NCI-H446 (cell line): ENCODE measurements around the gene MPP2.
"Not testable (repeated sequence)": the region's sequence is repeated elsewhere in the genome, so short reads cannot be mapped to it uniquely, and the experiment has no call there.

Source experiments
- DNase-seq, 2 experiments: peaks; one replicate each; lab custom pipeline; 2025; lab: John Stamatoyannopoulos, UW

The MPP2 gene

DNA sequence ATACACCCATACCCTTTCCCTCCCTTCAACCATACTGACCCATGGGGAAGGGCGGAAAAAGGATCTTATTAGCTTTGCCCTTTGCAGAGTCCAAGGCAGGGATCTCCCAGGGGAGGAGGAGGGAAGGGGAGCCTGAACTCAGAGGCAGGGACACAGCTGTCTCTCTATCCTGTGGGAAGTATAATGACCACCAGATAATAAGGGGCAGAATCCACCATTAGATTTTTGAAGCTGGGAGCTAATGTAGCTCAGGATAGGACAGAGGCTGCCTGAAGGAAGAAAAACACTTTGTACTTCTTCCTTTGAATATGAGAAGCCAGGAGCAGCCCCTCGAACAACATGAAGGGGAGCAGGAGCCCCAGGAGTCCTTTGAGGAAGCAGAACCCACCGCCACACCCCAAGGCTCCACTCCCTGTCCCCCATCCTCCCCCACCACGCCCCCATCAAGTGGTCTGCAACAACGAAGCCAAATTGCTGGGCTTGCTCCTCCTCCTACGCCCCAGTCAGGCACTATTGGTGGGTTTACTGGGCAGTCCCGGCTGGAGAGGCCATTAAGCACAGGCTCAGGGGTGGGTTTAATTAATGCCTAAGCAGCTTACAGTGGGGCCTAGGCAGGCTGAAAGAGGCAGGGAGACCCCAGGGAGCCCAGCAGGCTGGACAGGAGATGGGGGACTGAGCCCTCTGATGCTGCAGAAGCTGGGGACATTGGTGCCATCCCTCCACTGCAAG is 5.3 kb downstream of the MPP2 start:
- DNase-seq: no peak

DNA sequence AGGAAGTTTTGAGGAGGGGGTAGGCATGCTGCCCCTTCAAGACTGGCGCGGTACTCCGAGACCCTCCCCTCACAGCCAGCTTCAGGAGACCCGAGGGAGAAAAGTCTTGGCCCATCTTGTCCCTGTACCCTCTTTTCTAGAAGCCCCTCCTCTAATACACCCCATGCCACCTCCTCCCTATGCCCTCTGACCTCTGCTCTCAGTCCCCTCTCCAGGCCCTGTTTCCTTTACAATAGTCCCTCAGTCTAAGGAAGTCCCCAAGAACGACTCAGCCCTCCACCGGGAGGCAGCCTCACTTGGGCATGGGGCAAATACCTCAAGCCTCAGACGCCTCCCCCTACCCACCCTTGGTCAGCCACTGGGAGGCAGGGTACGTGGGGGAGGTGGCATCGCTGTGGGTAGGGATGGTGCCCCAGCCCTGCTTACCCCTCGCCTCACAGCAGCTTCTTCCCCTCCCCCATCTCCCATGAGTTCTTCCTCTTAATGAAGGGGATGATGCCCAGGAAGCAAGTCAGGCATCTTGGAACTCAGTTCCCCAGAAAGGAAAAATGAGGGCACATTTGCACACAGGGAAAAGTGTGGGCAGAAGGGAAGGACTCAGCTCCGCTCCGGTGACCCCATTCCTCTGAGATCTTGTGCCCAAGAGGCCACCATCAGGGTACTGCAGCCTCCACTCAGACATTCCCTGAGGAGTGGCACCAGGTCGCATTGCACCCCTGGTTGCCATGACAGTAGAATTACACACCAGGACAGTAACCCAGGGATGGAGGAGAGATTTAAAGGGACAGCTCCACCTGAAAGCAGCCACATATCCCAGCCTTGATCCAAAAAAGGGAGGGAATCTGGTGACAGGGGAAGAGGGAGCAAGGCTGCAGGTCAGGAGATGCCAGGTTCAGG is 6.2 kb downstream of the MPP2 start:
- DNase-seq: no peak

DNA sequence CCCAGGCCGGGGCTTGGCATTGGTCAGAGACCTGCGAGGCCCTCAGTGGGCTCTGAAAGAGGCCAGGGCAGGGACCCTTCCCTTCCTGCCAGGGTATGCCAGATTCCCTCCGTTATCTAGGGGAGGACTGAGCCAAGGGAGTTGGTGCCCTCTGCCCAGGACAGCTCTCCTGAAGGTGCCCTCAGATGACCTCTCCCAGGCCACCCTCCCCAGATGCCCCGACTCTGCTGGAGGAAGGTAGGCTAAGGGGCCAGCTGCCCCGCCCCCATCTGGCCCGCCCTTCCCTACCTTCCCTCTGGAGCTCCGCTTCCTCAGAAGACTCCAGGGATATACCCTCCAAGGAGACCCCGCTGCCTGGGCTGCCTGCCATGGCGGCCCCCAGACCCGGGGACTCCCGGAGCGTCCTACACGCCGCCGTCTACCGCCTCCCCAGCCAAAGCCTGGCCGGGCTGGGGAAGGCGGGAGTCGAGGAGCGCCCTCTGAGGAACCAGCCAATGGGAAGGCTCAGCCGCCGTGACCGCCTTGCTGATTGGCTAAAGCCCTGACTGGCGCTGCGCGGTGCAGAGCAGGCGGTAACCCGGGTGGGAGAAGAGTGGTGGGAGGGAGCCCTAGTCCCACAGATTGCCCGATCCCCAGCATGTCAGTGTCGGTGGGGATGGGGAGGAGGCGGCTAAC is 7.0 kb downstream of the MPP2 start:
- DNase-seq: peak; percentile 55 to 90

DNA sequence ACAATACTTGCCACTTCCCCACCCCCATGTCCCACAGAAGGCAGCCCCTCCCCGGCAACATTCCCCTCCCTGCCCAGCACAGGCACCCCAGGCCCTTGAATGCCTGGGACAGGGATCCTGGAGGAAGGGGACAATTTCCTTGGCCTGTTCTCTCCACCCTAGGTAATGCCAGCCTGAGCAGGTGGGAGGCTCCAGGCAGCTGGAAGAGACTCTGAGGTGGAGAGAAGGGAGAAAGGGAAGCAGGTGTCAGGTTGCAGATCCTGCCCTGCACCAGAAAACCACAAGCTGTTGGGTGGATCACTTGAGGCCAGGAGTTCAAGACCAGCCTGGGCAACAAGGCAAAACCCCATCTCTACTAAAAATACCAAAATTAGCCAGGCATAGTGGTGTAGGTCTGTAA is 8.9 kb downstream of the MPP2 start:
- DNase-seq: no peak

DNA sequence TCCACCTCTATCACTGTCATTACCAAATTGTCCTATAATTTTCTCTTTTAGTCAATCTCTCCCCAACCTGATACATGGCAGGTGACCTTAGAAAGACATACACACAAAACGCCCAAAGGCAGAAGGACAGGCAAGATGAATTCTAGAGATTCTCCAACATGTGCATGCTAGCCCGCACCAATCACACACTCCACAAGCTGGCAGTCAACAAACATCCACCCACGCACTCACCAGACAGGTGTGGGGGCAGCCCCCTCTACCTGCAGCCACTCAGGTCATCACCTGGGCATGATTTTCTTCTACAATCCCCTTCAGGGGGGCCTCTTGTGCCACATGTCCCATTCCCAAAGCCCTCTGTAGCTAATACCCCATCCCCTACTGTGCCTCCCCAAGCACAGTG is 9.5 kb downstream of the MPP2 start:
- no peak for DNase-seq

DNA sequence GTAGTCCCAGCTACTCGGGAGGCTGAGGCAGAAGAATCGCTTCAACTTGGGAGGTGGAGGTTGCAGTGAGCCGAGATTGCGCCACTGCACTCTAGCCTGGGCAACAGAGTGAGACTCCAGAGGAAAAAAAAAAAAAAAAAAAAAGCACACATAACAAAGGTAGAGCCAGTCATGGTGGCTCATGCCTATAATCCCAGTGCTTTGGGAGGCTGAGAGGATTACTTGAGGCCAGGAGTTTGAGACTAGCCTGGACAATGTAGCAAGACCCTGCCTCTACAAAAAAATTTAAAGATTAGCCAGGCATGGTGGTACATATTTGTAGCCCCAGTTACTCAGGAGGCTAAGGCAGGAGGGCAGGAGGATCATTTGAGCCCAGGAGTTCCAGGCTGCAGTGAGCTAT is 12.8 kb downstream of the MPP2 start:
- not testable (repeated sequence) for DNase-seq

DNA sequence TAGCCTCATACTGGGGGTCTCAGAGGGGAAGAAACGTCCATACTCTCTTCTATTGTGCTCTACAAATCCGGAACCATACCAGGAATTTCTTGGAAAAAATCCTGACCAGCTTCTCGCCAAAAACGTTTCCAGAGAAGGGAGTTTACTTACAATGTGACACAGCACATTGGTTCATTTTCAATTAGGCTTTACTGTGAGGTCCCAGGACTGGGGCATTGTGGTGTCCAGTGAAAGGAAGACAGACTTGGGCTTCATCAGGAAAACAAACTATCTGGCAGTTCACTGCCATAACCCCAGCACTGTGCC is 14.7 kb downstream of the MPP2 start:
- DNase-seq: no peak

DNA sequence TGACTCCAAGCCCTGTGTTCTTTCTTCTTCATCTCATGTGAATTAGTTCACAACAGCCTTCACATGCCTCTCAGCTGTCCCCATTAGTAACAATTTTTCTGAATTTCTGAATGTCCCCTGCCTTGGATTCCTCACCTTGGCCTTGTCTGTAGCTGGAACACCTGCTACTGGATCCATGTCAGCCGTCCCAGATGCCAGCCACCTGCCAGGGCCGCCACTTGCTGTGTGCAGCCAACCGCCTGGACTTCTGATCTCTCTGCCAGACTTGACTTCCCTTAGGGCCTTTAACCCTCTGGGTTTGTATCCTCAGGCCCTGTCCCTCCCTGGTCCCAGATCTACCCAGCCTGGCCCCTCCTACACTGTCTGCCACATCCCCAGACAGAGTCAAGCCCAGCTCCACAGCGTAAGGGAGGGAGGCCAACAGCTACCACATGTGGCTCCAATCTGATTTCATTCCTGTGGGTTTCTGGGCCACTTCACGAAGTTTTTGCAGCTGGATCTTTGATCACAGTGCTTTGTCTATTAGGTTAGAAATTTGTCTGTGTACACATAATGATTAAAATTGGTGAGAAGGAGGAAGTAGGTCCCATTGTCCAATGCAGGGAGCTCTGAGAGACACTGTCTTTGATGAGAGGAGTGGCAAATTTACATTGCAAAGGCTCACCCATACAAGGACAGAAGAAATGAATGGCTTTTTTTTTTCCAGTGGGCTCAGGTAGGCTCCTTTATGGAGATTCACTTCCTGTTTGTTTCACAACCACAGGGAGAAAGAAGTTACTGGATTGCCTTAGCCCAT is 15.3 kb downstream of the MPP2 start:
- DNase-seq: no peak

DNA sequence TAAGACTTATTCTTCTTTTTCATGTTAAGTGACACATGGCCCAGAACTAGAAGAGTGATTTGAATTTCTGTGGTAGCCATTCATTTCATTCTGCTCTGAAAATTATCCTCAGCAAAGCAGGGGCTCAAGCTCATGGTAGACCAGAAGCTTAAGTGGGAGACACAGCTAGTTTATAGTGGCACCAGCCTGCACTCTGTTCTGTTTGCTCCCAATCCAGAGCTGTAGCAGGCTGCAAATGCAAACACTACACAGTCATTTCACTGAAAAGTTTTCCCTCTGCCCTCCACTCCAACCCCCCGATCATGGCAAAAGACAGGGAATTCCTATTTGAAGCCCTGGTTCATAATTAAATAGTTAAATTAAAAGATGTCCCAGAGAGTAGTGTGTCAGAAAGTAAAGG is 17.1 kb downstream of the MPP2 start:
- no peak for DNase-seq

DNA sequence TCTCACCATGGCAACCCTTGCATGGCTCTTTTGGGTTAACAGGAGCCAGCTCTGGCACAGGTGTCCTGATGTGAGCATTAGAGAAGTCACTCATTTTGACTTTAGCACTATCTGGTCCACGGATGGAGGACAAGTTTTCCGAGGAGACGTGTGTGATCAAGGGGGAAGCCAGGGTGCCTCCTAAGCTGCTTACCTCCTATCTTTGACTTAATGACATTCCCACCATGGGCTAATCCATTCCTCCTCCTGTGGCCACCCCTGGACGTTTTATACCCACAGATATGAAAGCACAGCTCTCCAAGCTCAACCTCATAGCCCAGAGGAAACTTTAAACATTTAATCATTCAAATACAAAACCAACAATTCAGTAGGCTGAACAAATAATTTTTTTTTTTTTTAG is 18.8 kb downstream of the MPP2 start:
- DNase-seq: no peak

DNA sequence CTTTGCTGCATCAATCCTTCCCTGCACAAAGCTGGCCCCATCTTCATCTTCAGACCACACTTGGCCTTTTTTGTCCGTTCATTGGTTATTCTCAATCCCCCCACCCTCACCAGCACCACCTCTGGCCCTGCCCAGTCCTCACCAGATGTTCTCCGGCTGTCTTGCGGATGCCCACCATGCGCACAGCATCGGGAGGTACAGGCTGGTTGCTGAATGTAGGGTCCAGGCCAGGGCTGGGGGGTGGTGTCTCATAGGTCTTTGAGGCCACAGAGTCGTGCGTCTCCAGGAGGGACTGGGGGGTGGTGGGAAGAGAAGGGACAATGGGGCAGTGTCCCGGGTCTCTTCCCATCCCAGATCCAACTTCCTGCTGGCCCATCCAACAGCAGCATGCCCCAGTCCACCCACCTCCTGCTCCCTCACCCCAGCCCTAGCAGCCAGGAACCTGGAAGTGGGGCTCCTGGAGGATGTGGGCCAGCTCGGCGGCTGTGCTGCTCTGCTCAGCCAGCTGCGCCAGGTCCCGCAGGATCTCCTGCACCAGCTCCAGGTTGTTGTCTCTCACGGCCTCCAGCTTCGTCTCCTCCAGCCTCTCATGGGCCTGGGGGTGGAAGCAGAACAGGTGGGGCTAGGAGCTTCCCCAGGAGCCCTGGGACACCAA is 24.4 kb downstream of the MPP2 start:
- DNase-seq: no peak

DNA sequence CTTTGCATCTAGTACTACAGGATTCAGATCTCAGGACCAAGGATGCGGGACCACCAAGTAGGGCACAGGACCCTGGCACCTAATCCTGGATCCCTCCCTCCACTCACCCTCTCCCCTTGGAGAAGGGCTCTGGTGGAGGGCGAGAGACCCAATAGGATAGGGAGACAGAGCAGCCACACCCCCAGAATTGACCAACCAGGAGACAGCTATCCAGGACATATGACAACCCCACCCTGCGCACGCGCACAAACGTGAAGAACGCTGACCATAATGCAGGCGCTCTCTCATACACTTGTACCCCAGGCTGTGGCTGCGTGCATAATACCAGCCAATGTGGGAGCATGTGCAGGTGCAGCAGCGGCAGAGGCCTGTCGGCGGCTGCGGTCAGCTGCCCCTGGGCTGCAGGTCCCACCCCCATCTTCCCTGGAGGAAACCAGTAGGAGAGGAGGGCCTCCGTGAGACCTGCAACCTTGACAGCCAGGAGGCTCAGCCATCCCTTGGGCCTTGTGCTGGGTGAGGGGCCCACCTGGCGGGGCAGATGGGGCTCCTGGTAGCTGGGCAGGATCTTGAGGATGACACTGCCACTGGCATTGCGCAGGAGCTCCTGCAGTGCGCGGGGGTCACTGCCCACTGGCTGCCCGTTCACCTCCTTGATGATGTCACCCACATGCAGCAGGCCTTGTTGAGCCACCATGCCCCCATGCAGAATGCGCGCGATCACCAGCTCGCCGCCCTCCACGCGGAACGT is 25.4 kb downstream of the MPP2 start:
- DNase-seq: no peak

DNA sequence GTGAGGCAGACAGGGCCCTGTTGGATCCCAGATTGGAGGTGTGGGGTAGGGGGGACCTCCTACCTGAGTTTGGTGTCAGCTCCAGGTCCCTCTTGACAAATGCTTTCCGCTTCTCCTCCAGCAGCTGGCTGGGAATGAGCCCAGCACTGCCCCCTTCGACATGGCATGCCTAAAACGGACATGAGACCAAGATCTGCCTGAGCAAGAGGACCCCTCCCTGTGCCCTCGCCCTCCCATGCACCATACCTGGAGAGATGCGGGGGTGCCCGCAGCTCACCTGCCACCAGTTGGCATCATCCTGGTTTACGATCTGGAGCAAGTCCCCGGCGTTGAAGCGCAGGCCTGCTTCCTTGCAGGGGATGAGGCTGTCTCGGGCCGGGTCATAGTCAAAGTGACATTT is 26.2 kb downstream of the MPP2 start:
- DNase-seq: no peak

DNA sequence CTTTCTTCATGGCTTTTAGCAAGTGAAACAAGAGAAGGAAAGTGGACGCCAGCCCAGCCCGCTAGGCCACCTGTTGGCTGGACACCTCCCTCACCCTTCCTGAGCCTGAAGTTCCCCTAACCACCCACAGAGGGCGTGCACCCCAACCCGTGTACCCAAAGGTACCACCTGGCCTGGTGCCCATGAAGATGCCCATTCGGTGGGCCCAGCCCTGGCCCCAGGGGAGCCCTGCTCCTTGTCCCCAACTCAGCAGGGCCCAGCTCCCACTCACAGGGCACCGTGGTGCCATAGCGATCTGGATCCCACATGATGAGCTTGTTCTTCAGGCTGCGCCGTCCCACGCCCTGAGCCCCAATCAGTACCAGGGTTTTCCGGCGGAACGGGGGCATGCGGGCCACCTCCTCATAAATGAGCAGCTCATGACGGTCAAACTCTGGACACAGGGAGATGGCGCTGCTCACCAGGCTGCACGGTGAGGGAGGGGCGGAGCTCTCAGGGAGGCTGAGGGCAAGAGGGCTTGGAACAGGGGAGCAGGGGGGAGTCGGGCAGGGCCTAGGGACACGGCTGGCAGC is 26.8 kb downstream of the MPP2 start:
- no peak for DNase-seq

DNA sequence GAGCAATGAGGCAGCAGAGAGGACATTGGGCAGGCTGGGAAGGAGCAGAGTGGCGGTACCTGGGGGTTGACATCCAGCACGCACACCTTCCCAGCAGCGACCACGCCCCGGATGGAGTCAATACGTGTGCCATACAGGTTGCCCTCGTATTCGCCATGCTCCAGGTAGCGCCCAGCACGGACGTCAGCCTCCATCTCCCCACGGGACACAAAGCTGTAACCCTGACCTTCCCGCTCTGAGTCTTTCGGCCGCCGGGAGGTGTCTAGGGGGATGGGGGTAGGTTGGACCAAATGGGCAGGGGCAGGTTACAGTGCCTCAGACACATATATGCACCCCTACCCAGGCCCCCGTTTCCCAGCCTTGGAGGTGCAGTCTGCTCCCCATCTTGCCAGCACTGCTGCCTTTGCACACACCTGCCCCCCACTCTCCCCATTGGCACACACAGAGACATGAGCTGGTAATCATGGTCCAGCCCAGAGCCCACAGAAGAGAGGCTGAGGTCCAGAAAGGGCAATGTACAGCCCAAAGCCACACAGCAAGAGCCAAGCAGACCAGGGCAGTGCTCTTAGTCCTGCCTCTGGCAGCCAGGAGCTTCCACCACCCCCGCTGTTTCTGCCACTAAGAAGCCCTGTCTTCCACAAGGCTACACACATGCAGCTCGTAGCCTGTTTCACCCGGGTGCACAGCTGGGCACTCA is 27.5 kb downstream of the MPP2 start:
- no peak for DNase-seq

DNA sequence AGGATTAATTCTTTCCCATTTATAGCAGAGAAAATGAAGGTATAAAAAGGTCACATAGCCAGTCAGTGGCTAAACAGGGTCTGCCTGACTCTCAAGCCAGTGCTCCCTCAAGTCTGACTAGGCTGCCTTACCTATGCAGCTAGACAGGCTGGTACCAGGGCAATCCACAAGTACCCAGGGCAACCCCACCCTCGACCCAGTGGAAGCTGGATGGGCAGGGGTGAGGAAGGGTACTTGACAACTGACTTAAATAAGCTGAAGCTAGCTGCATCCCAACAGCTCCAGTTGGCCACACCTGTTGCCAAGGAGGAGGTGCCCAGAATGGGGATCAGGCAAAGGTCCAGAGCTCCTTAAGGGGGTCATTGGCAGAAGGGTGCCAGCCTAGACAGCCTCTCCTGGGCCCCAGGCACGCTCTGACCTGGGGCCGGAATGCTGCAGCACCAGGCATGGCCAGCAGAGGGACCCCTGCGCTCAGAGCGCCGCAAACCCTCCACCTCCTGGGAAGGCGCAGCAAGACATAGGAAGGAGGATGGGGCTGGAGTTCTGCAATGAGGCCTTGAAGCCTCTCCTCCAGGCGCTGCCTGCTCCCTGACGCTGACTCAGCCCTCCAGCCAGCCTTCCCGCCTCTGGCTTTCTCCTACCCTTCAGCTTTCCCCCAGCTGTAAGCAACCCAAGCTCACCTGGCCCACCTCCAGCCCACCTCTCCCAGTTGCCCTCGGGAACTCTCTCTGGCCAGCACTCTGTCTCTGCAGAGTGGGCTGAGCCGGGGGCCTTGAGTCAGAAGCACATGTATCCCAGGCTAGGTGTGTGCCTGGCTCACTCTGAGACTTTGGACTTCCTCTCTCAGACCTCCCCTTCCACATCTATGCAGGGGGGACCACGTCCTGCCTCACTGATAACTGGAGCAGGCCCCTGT is 28.8 kb downstream of the MPP2 start:
- DNase-seq: peak in 1 of 2 experiments; percentile 64

DNA sequence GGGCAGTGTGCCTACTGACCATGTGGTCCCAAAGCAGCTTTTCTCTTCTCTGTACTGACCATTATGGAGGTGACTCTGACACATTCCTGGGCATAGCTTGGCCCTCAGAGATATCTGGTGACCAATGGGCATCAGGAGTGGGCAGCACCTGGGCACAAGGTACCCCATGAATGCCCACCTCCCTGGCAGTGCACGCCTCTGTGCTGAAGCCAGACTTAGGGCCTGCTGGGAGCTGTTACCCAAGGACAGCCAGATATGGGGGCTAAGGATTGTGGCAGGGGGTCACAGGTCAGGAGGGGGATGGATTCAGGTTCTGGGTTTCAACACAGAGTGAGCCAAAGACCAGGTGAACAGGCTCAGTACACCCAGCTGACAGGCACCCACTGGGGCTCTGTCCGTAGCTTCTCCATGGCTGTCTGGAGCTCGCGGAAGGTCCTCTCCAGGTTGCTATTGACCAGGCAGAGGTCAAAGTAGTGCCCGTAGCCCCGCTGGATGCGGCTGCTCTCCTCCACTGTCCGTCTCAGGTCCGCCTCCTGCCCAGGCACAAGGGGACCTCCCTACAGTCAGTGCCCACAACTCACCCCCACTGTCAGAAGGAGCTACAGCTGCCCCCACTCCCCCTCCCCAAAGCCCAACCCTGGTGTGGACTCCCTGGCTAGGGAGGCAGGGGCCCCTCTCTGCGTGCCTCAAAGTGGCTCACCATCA is 29.7 kb downstream of the MPP2 start:
- DNase-seq: no peak

DNA sequence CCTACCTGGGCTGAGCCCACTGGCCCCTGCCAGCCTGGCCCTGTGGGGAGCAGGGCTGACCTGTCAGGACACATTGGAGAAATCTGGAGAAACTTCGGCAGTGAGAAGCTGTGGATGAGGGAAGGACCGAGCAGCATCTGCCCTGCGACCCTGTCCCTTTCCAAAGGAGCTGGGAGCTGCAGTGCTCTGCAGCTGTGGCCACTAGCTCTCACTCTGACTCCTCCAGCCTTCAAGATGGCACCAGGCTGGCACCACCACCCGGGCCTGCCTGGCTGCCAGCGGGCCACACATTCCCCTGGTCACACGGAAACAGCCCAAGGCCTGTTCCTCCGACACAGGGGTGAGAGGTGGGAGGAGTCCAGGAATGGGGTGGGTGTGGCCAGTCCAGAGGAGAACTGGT is 30.3 kb downstream of the MPP2 start:
- DNase-seq: no peak
